Smooth muscle cell of the brain vasculature (primary cell): ENCODE results near the gene SPATS2L.

Source experiments
- DNase-seq: peaks from one replicate; pipeline ENCODE4 v3.0.0-alpha.2; 2012; ENCODE audit warnings: low read depth, low spot score

The SPATS2L gene

DNA sequence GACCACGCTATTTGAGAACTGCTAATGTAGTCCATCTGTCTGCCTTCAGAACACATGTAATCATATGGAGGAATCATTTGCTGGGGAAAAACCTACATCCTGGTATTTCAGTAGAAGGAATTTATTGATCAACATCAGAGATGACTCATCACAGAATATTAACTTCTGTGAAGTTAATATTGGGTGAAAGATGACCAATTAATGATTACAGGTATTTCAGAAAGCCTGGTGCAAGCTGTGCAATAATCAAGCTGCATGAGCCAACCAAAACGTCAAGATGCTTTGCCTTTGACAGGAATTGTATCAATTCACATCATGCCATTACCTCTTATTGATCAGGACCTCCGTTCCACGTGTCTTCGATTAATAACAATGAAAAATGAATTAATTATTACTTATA, 9.4 kb upstream of the SPATS2L start:
- no peak for DNase-seq

DNA sequence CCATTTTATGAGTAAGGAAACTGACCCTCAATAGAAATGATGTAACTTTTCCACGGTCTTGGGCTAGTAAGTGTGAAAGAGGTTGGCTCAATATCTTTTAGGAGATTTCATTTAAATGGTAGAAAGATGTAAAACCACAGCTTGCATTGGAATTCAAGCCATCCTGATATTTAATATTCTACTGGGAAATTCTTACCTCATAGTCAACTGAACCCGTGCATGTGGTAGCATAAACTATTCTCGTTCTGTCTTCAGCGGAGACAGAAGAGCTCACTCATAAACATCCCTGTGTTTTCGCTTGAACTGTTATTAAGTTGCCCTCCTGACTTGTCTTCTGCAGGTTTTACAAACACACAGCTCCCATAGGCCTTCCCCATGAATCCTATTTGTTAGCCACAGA, 8.5 kb upstream of the SPATS2L start:
- no peak for DNase-seq

DNA sequence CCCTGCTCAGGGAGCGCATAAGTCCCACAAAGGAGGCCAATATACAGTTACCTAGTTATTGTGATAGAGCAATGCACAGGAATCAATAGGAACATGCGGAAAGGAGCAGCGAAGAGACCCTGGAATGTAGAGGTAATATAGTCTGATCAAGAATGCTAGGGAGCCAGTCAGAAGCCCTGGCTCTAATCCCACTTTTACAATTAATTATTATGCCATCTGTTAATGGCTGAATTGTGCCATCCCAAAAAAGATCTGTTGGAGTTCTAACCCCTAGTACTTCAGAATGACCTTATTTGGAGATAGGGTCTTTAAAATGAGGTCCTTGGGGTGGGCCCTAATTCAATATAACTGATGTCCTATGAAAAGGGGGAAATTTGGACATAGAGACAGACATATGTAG, 7.7 kb upstream of the SPATS2L start:
- DNase-seq: no peak

DNA sequence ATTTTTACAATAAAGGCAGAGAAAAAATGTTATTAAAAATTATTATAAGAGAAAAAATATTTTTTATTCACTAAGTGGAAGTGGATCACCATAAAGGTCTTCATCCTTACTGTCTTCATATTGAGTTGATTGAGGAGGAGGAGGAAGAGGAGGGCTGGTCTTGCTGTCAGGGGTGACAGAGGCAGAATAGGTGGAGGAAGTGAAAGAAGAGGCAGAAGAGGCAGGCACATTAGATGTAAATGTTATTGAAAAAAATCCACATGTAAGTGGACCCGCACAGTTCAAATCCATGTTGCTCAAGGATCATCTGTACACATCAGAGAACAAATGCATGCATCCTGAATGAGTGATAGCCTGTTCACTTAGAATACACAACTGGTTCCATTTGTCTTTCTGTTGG, 6.4 kb upstream of the SPATS2L start:
- no peak for DNase-seq

DNA sequence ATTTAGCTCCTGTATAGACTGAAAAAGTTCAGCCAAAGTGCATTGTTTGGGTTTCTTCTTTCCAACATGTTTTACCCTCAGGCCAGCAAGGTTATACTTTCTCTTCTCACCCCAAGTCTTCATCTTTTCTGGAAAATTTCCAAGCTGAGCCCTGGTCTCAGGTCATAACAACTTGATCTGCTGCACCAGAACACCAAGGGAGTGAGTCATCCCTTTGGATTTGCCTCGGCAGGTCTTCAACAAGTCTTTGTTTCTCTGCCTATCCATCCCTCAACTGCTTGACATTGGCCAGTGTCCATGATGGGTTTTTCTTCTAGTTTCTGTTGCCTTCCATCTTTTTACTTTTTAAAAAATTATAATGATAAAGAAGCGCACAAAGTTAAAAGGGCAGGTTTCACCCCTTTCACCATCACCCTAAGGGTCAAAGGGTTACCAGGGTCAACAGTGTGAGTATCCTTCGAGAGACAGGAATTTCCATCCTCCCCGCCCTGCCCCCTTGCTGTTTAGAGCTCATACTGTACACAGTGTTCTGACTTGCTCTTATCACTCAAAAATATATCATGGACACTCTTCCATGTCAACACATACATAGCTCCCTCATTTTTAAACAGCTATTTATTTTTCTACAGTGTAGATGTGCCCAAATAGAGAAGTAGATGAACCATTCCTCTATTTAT, 5.7 kb upstream of the SPATS2L start:
- DNase-seq: no peak

DNA sequence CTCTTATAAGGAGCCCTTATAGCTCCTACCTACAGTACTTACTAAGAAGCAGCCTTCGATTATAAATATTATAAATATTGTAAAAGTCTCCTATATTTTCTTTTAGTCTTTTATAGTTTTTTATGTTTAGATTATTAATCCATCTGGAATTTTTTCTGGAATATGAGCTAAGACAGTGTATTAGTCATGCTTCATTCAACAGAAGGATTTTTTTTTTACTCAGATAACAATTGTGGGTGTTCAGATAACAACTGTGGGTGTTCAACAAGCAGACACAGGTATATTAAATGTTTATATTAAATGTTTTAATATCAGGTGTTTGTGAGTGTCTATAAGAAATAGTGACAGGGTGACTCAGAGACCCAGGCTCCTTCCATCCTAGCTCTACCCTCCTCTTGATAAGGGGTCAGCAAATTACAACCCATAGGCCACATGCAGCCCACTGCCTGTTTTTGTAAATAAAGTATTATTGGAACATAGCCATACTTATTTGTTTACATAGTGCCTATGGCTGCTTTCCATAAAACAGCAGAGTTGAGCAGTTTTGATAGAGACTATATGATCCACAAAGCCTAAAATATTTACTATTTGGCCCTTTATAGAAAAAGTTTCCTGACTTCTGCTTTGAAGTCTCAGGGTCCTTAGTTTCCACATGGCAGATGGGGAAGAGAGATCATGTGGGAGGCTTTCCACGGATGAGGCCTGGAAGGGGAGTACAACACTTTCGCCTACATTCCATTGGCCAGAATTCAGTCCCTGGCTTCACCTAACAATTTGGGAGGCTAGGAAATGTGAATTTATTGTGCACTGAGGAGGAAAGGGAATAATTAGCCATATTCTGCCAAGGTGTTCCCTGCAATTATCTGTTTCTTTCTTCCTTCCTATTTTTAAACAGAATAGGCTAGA, 4.3 kb upstream of the SPATS2L start:
- DNase-seq: no peak

DNA sequence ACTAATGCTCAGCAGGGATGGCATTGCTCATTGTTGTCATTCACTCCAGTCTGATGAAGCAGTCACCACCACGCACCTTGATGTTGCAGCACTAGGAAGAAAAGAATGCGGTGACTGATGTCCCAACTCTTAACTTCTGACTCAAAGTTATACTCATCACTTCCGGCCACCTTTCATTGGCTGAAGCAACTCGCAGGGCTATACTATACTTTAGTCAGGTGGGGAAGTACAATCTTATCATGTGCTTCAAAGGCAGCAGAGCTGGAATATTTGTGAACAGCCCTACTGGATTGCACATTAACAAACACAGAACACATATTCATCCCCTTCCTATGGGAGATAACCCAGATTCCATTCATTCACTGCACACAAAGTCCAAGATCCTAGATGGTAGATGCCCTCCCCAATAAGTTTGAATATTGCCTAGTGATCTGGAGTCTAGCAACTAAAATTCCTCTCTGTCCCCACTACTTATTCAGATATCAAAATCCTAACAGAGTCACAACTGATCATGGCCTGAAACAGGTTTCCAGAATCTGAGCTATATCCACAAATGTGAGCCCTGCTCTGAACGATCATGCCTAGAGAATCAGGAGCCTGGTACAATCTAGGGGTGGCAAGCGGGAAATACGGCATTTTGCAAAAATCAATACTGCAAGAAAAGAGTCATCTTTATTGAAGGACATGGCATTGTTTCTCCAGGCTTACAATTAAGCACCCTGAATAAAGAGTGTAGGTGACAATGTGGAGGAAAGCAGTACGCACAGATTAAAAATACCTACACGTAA, 3.4 kb upstream of the SPATS2L start:
- no peak for DNase-seq

DNA sequence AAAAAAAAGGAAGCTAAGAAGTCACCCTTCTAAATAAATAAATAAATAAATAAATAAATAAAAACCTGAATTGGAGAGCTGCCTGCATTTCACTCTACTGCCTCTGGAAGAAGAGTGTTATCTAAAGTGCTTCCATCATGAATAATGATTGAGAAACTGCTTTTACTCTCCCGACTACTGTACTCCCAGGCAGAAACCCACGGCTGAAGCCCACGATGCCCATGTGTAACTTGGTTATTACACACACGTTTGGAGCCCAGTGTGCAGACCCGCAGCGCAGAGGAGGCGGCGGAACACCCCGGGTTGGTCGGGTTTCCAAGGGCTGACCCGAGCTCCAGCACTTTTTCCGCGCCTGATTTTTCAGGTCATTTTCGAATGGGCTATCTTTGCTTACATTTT, 697 bp upstream of the SPATS2L start:
- no peak for DNase-seq

DNA sequence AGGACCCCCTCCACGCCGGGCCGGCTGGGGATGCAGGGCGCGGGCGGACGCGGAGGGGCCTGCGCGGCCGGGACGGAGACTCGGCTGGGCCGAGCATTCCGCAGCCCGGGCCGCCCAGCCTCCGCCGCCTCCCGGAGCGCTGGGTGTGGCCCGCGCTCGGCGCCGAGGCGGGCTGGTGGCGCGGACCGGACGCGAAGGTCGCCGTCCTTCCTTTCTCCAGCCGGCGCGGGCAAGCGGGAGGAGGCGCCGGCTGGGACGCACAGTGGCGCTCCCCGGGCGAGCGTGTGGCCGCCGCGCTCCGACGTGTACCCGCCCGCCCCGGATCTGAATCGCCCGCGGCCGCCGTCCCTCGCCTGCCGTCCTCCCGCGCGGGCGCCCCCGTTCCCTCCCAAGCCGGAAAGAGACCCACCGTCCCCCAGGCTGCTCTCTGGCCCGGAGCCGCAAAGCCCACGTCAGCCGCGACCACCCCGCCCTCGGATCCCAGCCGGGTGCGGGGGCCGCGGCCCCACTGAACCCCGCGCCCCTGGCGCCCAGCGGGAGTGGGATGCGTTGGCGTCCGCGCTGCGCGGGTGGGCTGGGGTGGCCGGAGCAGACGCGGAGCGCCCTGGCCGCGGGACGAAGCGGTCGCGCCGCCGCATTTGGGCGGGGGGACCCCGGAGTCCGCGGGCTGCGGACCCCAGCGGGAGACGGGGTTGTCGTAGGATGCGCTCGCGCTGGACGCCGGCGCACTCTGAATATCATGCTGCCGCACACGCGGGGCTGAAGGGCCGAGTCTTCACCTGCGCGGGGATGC, 634 bp downstream of the SPATS2L start:
- DNase-seq: no peak

DNA sequence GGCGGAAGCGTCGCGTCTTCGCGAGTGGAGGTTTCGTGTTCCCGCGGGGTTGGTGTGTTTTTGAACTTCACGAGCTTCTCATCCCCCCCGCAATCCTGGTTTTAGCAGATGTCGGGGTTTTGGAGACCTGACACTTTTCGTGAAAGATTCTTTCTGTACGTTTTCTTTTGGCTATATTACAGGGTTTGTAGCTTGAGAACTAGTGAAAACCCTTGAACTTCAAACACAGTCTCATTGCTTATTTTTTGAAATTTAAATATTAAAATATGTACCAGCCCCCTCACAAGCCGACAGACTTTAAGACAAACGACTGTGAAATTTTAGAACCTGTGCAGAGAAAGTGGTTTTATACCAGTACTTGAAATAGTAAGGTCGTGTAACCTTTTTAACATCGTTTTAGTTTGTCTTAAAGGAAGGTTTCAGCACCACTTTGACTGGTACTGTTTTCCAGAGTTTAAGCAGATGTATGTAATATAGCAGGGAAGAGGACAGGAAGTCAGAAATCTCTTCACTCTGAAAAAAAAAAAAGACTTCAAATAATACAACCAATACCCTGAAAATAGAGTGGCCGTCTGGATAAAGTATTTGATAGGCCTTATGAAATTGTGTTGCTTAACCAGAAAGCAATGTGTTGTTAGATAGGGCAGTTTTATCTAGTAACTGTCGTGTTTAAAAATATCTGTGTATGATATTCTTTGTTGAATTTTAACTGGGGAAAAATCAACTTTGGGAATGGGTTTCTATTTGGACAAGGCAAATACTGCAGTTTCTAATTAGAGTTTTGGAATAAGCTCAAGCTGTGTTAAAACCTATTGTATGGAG, 1.4 kb downstream of the SPATS2L start:
- DNase-seq: no peak

DNA sequence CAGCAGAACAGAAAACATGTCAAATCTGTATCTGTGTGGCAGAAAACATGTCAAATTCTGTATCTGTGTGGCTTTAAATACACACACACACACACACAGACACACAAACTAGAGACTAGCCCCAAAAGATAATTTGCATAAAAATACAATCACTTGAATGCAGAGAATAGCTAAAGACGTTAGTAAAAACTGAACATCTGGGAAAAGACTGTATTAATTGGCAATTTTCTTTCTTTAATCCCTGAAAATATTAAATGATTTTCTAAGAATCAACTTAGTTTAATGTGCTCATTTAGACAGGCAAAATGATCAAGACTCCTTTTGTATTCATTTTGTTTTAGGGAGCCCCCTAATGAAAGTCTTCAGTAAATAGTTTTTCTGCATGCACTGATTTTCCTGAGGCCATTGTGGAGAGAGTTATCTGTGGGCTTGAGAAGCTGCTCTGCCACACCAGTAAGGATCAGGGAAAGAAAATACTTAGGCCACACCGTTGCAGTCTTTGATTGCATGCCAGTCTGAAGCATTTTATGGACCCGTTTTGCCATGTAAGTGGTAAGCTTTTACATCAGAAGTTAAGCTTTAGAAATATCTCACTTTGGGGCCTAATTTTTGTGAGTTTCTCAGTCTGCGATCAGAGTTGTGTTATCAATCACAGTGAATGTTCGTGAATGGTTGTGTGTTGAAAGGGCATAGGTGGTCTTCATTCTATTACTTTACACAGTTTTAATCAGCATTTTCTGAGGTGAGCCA, 2.2 kb downstream of the SPATS2L start:
- no peak for DNase-seq

DNA sequence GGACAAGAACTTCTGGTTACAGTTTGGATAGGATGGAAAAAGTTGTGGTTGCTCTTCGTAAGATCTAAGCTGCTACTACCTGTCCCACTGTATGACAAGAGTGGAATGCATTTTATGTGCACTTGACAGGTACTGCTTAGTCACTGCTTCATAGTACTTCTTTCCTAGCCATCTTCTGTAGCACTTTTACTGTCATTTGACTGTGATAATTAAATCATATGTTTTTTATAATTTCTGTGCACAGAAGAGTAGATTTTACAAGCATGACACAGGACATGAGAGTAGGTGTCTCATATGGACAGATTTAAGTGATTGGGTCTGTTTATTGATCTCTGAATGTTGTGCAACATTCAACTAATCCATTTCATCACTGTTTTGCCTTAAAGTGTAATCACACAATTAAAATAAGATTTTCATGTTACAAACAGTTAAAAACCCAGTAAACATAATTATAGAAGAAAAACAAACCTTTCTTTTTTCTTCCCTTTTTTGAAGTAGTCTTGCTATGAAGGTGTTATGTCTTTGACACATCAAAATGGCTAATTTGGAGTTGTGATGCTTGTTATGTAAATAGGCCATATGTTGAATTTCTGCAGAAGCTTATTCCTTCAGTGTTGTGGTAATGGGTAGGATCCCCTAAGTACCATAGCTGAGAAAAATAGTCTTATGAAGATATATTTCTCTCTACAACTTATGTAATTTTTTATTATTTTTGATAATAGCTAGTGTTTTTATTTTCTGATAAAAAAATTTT, 3.0 kb downstream of the SPATS2L start:
- DNase-seq: no peak

DNA sequence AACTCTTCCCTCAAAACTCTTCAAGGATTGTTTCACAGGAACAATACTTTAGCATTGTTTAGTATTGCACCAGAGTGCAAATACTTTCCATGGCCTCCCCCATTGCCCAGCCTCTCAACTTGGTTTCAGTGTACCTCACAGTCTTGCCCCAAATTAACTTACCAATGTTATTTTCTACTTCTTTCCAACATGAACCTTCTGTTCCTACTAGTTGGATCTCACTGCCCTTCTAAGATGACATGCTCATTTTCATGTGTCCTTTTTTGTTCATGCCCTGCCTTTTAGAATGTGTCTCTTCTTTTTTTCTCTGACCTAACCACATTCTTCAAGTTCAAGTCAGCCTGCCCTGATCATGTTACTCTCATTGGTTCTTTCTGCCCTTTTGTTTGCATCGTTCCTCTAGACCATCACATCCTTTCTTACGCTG, 4.1 kb downstream of the SPATS2L start:
- DNase-seq: no peak

DNA sequence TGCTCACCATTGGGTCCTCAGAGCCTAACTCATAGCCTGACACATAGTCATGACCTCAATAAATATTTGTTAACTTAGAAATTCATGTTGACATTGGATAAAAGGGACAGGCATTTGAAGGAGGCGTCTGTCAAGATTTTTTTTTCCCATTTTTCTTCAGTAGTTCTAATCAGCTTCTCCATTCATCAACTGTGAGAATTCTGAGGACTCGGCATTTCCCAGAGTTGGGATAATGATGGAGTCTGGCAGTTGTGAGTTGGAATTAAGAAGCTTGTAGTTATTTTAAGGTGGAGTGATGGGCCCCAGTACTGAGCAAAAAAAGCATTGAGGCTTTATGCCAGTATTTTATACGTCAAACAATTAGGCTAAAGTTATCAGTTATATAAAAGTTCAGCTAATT, 4.6 kb downstream of the SPATS2L start:
- DNase-seq: no peak

DNA sequence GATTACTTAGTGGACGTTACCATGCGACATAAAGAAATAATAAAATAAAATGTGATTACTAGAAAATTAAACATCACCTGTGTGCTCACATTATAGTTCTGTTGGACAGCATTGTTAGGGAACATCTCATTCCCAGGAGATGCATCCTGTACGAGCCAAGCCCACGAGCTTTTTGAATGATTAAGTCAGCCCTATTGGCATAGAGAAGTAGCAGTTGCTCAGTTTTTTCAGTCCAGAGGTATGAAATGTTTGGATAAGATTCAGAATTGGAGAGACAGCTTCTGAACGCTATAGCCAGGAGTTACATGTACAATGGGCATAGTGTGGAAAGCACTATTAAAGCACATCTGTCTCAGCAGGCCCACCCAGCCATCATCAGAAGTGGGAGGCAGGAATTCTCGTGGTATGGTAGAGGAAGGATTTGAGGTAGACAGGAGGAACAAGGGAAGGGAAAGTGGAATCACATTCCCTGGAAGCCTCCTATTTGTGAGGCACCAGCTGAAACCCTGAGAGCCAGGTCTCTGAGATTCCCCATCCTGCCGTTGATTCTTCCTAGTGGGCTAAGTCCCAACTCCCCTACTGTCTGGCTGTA, 8.6 kb downstream of the SPATS2L start:
- no peak for DNase-seq

DNA sequence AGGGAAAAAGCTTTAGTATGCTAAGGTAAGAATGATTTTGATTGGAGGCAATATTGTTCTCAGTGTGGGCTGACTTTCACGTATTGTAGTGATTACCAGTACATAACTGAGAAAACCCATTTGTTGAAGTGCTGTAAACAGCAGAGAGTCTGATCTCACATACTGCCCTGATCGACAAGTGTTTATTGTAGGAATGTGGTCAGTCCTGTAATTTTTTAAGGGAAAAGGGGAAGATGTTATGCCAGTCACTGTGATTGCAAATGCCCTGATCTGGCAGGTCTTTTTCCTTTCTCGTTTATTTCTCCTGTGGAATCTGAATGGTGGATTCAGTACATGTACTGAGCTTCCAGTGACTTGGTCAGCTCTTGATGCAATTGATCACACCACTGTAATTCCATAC, 11.5 kb downstream of the SPATS2L start:
- no peak for DNase-seq

DNA sequence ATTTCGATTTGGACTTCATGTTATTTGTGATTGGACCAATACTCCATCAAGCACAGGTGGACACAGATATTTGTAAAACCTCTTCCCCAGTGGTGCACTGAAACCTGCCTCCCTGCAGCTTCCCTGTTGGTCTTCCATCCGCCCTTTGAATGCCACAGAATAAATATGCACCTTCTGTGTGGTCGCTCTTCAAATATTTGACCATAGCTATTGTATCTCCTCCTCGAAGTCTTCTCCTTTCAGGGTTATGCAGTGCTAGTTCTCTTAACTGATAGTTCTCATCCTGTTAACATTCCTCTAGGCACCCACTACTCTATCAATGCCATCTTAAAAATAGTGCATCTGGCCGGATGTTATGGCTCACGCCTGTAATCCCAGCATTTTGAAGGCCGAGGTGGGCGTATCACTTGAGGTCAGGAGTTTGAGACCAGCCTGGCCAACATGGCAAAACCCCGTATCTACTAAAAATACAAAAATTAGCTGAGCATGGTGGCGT, 12.5 kb downstream of the SPATS2L start:
- DNase-seq: no peak

DNA sequence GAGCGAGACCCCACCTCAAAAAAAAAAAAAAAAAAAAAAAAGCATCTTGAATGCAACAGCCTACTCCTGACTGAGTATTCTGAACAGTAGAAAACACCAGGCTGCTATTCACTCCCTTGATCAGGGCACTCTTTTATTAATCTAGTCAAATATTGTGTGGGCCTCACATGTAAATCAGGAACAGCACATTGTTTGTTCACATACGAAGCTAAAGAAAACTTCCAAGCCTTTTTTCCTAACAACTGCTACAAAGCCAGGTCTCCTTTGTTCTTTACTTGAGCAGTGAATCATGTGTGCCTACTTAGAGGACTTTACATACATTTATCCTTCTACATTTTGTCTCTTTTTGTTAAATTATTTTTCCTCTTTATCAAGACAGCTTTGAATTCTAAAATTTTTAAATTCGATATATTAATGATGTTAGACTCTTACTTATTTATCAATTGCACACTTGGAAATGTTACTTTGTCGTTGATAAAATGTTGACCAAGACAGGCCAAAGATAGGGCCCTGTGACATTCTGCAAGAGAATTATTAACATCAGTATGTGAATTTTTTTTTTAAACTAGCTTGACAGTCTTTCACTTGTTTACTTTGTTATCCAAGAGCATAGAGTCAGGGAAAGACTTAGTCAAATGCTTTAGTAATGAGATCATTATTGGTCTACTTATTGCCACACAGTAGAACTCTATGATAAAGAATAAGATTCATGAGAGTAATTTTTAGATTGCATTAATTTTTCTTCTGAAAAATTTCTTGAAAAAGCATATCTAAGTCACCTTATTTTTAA, 13.2 kb downstream of the SPATS2L start:
- no peak for DNase-seq
